PC-3 (cell line): Measurements from ENCODE around the gene DHCR7.

Experiments used
- CTCF ChIP-seq: fragments of 300-600 bp; sonication (generic); conservative IDR thresholded peaks from 2 replicates; pipeline ENCODE4 v1.5.1; 2017; ENCODE audit warnings: antibody characterized with exemption, low read depth, mild to moderate bottlenecking, low read length
- EZH2 ChIP-seq: fragments of 300-600 bp; sonication (generic); IDR thresholded peaks from one replicate; pipeline ENCODE4 v1.6.1; 2017; ENCODE audit warnings: antibody characterized with exemption, mild to moderate bottlenecking, low read length; ENCODE audit not compliant: unreplicated experiment
- EZH2phosphoT487 ChIP-seq: fragments of 300-600 bp; sonication (generic); IDR thresholded peaks from 2 replicates; pipeline ENCODE4 v1.6.1; 2018; ENCODE audit warnings: mild to moderate bottlenecking, antibody characterized with exemption, low read length, borderline replicate concordance

GRCh38 chr11:71473793-71474080 is 25.5 kb upstream of the DHCR7 start:
- no peak for TF ChIP-seq CTCF
- no peak for TF ChIP-seq EZH2phosphoT487
- TF ChIP-seq EZH2 = no peak
